GM15510 (cell line): ENCODE data around the gene BRD2.

Experiments
- POLR2A ChIP-seq: IDR thresholded peaks from 3 replicates; pipeline ENCODE4 v1.6.1; 2011; ENCODE audit warnings: borderline replicate concordance; ENCODE audit not compliant: insufficient read length; ENCODE audit errors: extremely low read depth

The BRD2 gene

DNA sequence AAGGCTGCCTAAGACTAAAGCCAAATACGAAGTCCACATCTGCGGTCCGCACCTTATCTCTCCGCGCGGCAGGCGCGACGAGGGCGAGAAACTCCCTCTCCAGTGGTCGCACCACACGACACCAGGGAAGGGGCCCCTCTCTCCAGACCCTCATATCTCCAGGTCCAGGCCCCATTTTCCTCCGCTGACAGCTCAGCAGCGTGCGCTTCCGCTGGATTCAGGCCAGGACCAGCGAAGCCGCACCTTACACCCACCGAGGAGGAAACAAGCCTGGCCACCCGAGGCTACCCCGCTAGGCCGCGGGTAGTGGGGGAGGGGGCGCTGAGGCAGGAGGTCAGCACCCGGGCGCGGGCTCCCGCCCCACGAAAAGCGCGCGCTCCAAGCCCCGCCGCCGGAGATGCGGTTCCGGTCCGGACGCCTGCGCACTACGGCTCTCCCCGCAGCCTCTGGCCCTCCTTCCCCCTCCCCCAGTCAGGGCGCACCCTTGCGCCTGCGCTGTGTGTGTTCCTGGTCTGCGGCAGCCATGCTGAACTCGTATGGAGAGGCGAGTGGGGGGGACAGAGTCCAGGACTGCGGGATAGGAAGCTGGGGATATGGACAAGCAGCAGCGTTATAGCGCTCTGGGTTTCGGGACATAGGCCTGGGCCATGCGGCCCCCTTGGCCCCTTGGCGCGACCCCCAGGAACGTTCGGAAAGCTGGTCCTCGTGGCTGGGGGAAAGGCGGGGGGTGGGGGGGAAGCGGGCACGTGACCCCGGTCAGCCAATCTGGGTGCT lies at the start of gene BRD2:
Gene BRD2, plus strand, starts transcription at position 502 of the 774 bp plus-strand sequence. CDS start 4,305 bp downstream, outside the sequence.
- TF ChIP-seq POLR2A, result peak; percentile 80

DNA sequence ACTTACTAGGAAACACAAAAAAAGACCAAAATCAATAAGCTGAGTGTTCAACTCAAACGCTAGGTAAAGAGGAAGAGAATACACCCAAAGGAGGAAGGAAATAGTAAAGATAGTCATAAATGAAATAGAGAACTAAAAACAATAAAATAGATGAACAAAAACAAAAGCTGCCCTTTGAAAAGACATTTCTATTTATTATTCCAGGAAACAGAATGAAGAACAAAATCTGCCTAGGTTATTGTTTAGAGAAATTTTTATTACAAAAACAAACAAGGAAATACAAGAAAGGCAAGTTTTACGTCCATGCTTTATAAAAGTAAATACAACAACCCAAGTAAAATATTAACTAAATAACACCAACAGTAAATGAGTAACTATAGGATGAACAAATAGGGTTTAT lies 47.7 kb upstream of the BRD2 start:
- TF ChIP-seq POLR2A, result no peak

DNA sequence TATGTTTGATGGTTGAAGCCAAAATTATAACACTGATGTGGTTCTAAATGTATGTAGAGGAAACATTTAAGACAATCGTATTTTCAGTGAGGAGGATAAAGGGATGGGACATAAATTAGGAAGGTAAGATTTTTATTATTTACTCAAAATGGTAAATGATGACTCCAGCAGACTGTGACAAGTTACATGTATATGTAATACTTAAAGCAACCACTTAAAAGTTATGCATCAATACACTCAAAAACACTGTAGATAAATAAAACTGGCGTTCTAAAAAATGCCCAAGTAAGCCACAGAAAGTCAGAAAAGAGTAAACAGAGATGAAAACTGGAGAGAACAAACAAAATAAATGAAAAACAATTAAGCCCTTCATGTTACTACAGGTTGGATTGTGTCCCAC lies 46.3 kb upstream of the BRD2 start:
- no peak for TF ChIP-seq POLR2A

DNA sequence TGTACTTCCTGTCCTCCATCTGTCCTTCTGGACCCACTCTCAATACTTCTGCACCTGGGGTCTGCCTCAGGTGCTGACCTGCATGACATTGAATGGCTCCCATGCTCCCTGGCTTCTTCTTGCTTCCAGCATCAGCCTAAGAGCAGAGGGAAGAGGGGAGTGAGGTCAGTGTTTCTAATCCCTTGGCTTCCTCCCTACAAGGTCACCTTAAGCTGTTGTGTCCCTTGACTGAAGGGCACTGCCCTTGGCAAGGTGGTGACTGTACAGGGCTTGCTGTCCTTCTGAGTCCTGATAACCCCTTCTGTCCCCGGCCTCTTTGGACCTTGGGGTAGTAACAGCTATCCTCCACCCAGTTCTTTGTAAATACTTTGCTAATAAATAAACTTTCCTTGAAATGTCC lies 37.2 kb upstream of the BRD2 start:
- no peak for TF ChIP-seq POLR2A

- TF ChIP-seq POLR2A, result no peak
Measured at GRCh38 chr6:32932132-32932868, 36.1 kb upstream of the BRD2 start.

- no peak for TF ChIP-seq POLR2A
Measured at GRCh38 chr6:32933661-32934085, 34.7 kb upstream of the BRD2 start.

DNA sequence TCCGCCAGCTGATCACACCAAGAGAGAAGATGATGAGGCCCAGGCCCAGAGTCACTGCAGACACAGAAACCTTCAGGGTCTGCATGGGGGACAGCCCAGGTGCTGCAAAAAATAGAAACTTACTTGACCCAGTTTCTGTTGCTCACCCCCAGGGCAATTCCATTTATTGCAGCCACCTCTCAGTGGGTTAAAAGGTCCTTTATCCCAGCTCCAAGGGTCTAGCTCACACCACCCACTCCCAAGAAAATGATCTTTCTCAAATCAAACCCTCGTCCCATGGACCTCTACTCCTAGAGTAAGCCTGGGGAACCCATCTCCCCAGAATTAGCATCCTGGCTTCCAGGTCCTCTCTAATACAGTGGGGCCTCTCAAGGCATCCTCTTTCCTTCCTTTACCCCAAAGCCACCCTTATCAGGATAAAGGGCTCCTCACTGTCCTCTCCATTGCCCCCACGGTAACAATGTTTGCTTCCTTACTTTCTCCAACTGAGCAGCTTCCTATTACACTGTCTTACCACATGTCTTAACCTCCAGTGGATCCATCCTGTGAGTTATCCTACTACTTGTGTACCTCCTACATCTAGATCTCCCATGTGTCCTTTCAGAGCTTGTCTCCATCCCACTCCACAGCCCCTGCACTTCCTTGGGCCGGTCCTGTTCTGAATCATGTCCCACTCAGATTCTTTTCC lies 32.7 kb upstream of the BRD2 start:
- peak; percentile 23 for TF ChIP-seq POLR2A

GRCh38 chr6:32936239-32937152 lies 31.9 kb upstream of the BRD2 start:
- TF ChIP-seq POLR2A, result no peak

DNA sequence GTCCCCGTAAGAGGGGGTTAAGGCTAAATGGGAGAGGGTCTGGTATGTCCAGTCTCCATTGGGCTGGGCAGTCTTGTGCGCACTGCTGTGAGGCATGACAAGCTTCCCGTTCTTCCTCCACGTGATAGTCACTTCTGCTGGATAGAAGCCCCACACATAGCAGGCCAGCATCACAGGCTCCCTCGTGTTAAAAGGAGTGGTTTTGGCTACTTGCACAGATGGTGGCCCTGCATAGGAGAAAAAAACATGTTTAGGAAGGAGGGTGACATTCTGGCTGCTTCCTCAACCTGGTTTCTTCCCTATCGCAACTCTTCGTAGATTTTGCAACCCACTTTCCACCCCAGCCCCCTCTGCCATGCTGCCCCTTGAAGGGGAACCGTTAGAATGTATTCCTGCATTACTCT lies 31.2 kb upstream of the BRD2 start:
- no peak for TF ChIP-seq POLR2A

DNA sequence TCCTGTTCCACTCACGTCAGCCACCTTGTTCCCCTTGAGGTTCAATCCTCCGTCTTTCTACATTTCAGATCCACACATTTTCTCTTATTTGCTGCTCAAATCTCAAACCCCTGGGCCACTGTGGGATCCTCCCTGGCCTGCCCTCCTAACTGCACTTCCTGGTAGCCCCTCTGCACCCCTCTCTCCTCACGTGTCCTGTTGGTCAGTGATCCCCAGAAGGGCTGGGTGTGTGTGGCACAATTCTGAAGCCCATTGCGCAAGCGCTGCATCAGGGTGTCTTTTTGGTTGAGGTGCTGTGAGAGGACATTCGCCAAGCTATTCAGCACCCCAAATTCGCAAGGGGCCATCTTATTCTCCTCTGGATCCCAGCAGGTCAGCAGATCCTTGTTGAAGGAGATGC lies 29.9 kb upstream of the BRD2 start:
- no peak for TF ChIP-seq POLR2A

DNA sequence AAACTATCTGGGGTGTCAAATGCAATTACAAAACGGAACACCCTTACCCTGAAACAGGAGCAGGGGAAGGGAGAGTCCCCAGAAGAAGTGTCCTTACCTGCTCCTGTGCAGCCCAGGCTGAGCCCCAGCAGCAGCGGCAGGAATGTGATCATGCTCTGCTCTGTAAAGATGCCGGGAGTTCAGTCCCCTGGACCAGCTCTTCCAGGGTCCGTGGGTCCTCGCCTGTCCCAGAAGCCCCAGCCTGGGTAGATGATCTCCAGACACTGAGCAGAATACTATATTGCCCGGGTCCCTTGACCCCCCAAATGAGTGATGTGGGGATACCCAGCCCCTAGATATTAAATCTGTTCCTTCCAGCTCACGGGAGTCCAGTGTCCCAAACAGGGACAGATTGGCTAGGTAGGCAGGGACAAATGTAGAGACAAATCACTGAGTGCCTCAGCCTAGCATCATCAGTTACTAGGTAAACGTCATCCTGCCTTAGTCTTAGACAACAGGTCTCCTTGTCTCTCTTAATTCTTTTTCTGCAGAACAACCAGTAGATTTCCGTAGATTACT lies 27.7 kb upstream of the BRD2 start, which contains the start of gene HLA-DMB:
Gene HLA-DMB, minus strand, starts transcription at position 373 of the 558 bp plus-strand sequence. Its CDS starts 221 bp downstream, at position 152.
- peak; percentile 76 for TF ChIP-seq POLR2A

- peak; percentile 40 for TF ChIP-seq POLR2A
Measured at GRCh38 chr6:32941214-32941768, 27.1 kb upstream of the BRD2 start.

DNA sequence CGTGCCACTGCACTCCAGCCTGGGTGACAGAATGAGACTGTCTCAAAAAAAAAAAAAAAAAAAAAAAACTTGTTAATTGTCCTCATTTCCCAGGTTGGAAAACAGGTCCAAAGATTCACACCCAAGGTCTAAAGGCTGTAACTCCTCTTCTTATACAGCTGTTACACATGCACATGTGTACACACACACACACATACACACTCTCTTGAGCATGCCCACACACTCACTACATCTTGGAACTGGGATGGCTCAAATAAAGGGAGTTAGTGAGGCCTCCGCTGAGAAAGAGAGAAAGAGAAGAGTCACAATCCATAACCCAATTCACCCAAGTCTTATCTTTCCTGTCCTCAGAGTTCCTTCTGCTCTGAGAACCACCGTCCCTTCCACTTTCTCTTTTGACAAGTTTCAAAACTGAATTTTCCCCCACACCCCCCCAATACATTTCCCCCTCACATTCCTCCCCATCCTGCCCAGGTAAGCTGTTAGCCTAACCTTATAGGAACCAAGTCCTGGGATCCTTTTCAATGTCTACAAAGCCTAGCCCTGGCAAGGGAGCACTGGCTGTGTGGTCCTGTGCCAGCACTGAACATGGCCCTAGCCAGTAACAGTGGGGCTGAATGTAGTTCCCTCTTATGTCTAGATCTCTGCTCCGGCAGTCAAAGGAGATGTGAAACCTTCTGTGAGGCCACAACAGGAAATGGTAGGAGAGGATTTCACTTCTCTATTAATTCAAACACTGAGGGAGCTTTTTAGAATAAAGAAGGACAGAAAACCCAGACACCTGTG lies 24.3 kb upstream of the BRD2 start:
- TF ChIP-seq POLR2A, result peak; percentile 35

DNA sequence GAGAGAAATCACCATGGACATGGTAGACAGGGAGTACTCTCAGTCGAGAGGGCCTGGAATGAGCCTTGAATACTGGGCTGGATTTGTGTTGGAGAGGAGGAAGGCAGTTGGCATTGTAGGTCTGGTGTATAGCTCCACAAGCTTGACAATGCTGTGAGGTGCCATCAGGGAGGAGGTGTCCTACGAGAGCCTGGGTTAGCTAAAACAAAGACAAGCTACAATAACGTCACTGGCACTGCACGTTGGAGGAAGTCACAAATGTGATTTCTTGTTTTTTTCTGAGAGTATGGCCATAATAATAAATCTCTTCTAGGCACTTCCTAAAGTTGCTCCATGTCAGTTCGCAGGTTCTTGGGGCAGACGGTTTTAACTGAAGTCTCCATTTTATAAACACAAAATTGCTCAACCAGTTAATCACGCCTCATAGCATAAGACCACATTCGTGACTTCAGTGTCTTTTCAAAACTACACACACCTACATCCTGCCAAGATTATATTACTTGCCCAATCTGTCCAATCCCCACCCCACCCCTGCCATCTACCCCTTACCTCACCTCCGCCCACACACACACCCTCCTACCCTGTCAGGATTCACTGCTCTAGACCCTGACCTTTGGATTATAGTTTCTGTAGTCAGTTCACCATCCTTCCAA lies 23.2 kb upstream of the BRD2 start:
- peak; percentile 28 for TF ChIP-seq POLR2A
